Heart left ventricle (tissue), 16 donors: ENCODE measurements around the gene AP5B1. TPM values are rescaled to one million over a fixed set of nuclear protein-coding genes. Genes with fewer than 3 reads are reported as not detected.
A peak's percentile ranks its signal among the peaks of the same experiment; 100 is the strongest.

ENCODE experiments used
- ATAC-seq, 4 donors: fragments of 200-7000 bp; cut with Tn5 transposase; one replicate each; pipeline ENCODE4 v1.9.1; 2020 to 2022; ENCODE audit warnings: moderate library complexity in 4 of 4, mild to moderate bottlenecking in 3 of 4, moderate number of reproducible peaks in 1 of 4
- DNase-seq, 5 donors: peaks; one replicate each; pipeline ENCODE4 v3.0.0-alpha.2; 2020
- H3K27ac ChIP-seq, 12 donors: fragments of 200-600 bp; sonication (generic) in 4 of 12; one replicate each; pipeline versions ENCODE4 v1.5.0 to v1.8.0; 2016 to 2022; ENCODE audit warnings: mild to moderate bottlenecking in 2 of 12
- H3K27me3 ChIP-seq, 9 donors: fragments of 200-600 bp; sonication (generic) in 2 of 9; one replicate each; pipeline versions ENCODE4 v1.5.1 to v1.8.0; 2016 to 2022; ENCODE audit warnings: mild to moderate bottlenecking in 3 of 9
- H3K36me3 ChIP-seq, 9 donors: fragments of 200-600 bp; sonication (generic) in 2 of 9; one replicate each; pipeline versions ENCODE4 v1.5.0 to v1.8.0; 2018 to 2022; ENCODE audit warnings: mild to moderate bottlenecking in 2 of 9
- H3K4me1 ChIP-seq, 12 donors: fragments of 200-600 bp; sonication (generic) in 4 of 12; one replicate each; pipeline versions ENCODE4 v1.5.0 to v1.8.0; 2016 to 2022; ENCODE audit warnings: mild to moderate bottlenecking in 3 of 12
- H3K4me3 ChIP-seq, 12 donors: fragments of 200-600 bp; sonication (generic) in 4 of 12; one replicate each; pipeline versions ENCODE4 v1.5.0 to v1.8.0; 2017 to 2022; ENCODE audit warnings: mild to moderate bottlenecking in 9 of 12, moderate library complexity in 4 of 12
- H3K9me3 ChIP-seq, 12 donors: fragments of 200-600 bp; sonication (generic) in 4 of 12; one replicate each; pipeline versions ENCODE4 v1.5.0 to v1.8.0; 2016 to 2022; ENCODE audit warnings: mild to moderate bottlenecking in 1 of 12
- CTCF ChIP-seq, 12 donors: fragments of 200-600 bp; sonication (generic) in 4 of 12; IDR thresholded peaks; one replicate each; pipeline versions ENCODE4 v1.5.0 to v1.8.0; 2018 to 2022; ENCODE audit warnings: antibody characterized with exemption in 12 of 12, mild to moderate bottlenecking in 5 of 12
- POLR2A ChIP-seq, 2 donors: fragments of 450-650 bp; IDR thresholded peaks; one replicate each; pipeline ENCODE4 v1.6.1; 2017; ENCODE audit warnings: antibody characterized with exemption in 2 of 2, mild to moderate bottlenecking in 2 of 2, moderate library complexity in 2 of 2
- WGBS, 4 donors: extraction: QIAGEN DNeasy Blood & Tissue Kit in 2 of 4; methylation state at CpG; one replicate each; pipeline versions ENCODE4 v1.1.5 to v1.1.7; 2013 to 2018; 5-methylcytosine and 5-hydroxymethylcytosine counted together
- intact Hi-C, 10 donors: fragments of 100-400 bp; cut with DNase I; formaldehyde crosslinking; loops; one replicate each; pipeline versions ENCODE4 v1.11.1 to v1.14.2; 2022
- polyA plus RNA-seq, 2 donors: library from polyadenylated mRNA; stranded (reverse); fragments of 200-250 nt; gene quantifications; one replicate each; pipeline ENCODE4 v1.2.3, GENCODE V29; 2013
- total RNA-seq, 9 donors: library from RNA; depleted of rRNA in 2 of 9; stranded (reverse); fragments of >200 nt in 2 of 9; fragmentation: NEBNext Ultra II Directional in 3 of 9; extraction: Animal tissue kit (Norgen Biotek cat#: 25700) in 3 of 9; gene quantifications; one replicate each; pipeline versions ENCODE4 v1.1.0 to v1.2.4, GENCODE V29; 2016 to 2023
- donor health status: ischemic (EF 13 %, LVEDD 7.1; RV severe dilation, severe dysfunction).
- donor health status: healthy with polysubstance abuse.
- donor health status: DM: no; HTN: yes; CAD: no.
- donor health status: DM: no; HTN: no; CAD: no.
- donor health status: ischemic (EF 25% LVEDD 6.9; RV normal size, moderate dysfunction).
- donor health status: ischemic (EF 25% LVEDD 5.7; RV mildly dilated, moderate dysfunction).
- donor health status: healthy.
- donor health status: DM: yes; HTN: yes; CAD: no.
- donor health status: ischemic (EF 35%, LVEDD 5.7; RV mildly dilated, moderate dysfunction).
- donor health status: nonischemic (EF 11% LVEDD 7.7; RV severe dilation, severe dysfunction).
- donor health status: DM: yes; HTN: yes; CAD: no.
- donor health status: PGD.
- donor health status: ischemic (EF 29% LVEDD 5.4; RV normal size, mild dysfunction).
- donor health status: nonischemic (EF 23%, LVEDD 6.1; RV moderate dilation, normal function).

The AP5B1 gene
- total and polyA plus RNA-seq, 11 donors, result 4.4 to 17.7 (median 8.7) TPM

- DNase-seq (peak in 1 of 5 donors; percentile 17), ATAC-seq (no peak)
- H3K9me3 ChIP-seq, result no peaks in the 10 kb centered on the region
- H3K4me1 ChIP-seq, result peaks cover 0 to 3% (median 0%) of the 10 kb centered on the region in 12 donors
- WGBS, 4 donors, result 64 to 82% (median 68%) methylated on average over 13 to 15 of the region's 15 CpGs
- H3K27me3 ChIP-seq, result peaks cover 0 to 58% (median 9%) of the 10 kb centered on the region in 9 donors
- intact Hi-C loops, result no loop called here
- TF ChIP-seq POLR2A (IDR thresholded peaks at IDR 0.05) (no peak), CTCF (IDR thresholded peaks at IDR 0.05) (no peak)
- H3K4me3 ChIP-seq, result no peak overlapping the region
- H3K36me3 ChIP-seq, result no peaks in the 10 kb centered on the region
- H3K27ac ChIP-seq, result no peak overlapping the region
Observed at GRCh38 chr11:65796726-65797601, 16.2 kb upstream of the AP5B1 start.

GRCh38 chr11:65794570-65795510 lies 14.1 kb upstream of the AP5B1 start:
- no peaks in the 10 kb centered on the region for H3K36me3 ChIP-seq

GRCh38 chr11:65793625-65794400 lies 13.0 kb upstream of the AP5B1 start:
- DNase-seq, result peak in 1 of 5 donors; percentile 40
- intact Hi-C loops, result no loop called here
- Histone ChIP-seq H3K27me3 (peaks cover 0 to 48% (median 5%) of the 10 kb centered on the region in 9 donors), H3K27ac (no peak overlapping the region), H3K4me3 (no peak overlapping the region), H3K4me1 (peaks cover 0 to 12% (median 0%) of the 10 kb centered on the region in 12 donors), H3K9me3 (no peaks in the 10 kb centered on the region), H3K36me3 (no peaks in the 10 kb centered on the region)
- TF ChIP-seq POLR2A (IDR thresholded peaks at IDR 0.05) (no peak), CTCF (IDR thresholded peaks at IDR 0.05) (no peak)
- no peak for ATAC-seq
- 89 to 95% (median 91%) methylated on average over 22 to 29 of the region's 29 CpGs for WGBS, 4 donors

More at GRCh38 chr11:65794570-65795510, 14.1 kb upstream of the AP5B1 start:
- Histone ChIP-seq H3K27ac (no peak overlapping the region), H3K27me3 (peaks cover 0 to 43% (median 4%) of the 10 kb centered on the region in 9 donors), H3K9me3 (no peaks in the 10 kb centered on the region), H3K4me3 (no peak overlapping the region), H3K4me1 (peaks cover 0 to 12% (median 0%) of the 10 kb centered on the region in 12 donors)
- no peak for ATAC-seq
- TF ChIP-seq CTCF (IDR thresholded peaks at IDR 0.05) (no peak), POLR2A (IDR thresholded peaks at IDR 0.05) (no peak)
- DNase-seq, result no peak
- WGBS, 4 donors, result 85 to 90% (median 86%) methylated on average over 31 to 42 of the region's 42 CpGs
- intact Hi-C loops, result no loop called here
